H1 (cell line): ENCODE data around the gene DMXL1. TPM values are rescaled to one million over a fixed set of nuclear protein-coding genes. Genes with fewer than 3 reads are reported as not detected.
A peak's percentile ranks its signal among the peaks of the same experiment; 100 is the strongest.

ENCODE experiments used
- CTCF ChIA-PET: fragments of 300-600 bp; sonication (Branson Sonifier 250); formaldehyde crosslinking; loops from one replicate; lab custom pipeline; 2021; ENCODE audit not compliant: partially characterized antibody; lab: Charles Lee
- POLR2A ChIA-PET: fragments of 300-600 bp; sonication (Branson Sonifier 250); formaldehyde crosslinking; loops from one replicate; lab custom pipeline; 2021; ENCODE audit warnings: inconsistent platforms; ENCODE audit not compliant: partially characterized antibody; lab: Charles Lee
- DNase-seq, 2 experiments: peaks; one replicate each; pipeline versions ENCODE4 v3.0.0 to v3.0.0-alpha.2; 2010 to 2022; ENCODE audit warnings: low spot score in 2 of 2, low read depth in 1 of 2, mixed read lengths in 1 of 2
- FAIRE-seq: peaks from 2 replicates; lab custom pipeline; 2011; peaks lifted over from hg19 to GRCh38; lab: Jason Lieb, UNC
- H2AFZ ChIP-seq: 2 replicates; pipeline ENCODE4 v1.8.1; 2012; ENCODE audit warnings: low read length, inconsistent platforms
- H2AK5ac ChIP-seq: 2 replicates; pipeline ENCODE4 v1.6.1; 2013; ENCODE audit warnings: low read depth, low read length
- H2BK120ac ChIP-seq: replicated peaks from 2 replicates; pipeline ENCODE3; 2013; ENCODE audit warnings: low read depth, low read length, inconsistent platforms
- H2BK12ac ChIP-seq: 2 replicates; pipeline ENCODE4 v1.6.1; 2013; ENCODE audit warnings: low read depth, low read length
- H2BK15ac ChIP-seq: 2 replicates; pipeline ENCODE4 v1.6.1; 2013; ENCODE audit warnings: low read length
- H2BK20ac ChIP-seq: 2 replicates; pipeline ENCODE4 v1.6.1; 2013; ENCODE audit warnings: low read length
- H2BK5ac ChIP-seq: 2 replicates; pipeline ENCODE4 v1.6.1; 2013; ENCODE audit warnings: low read depth, low read length
- H3K14ac ChIP-seq: 2 replicates; pipeline ENCODE4 v1.6.1; 2013; ENCODE audit warnings: inconsistent platforms; ENCODE audit not compliant: insufficient read length
- H3K18ac ChIP-seq: 2 replicates; pipeline ENCODE4 v1.6.1; 2013; ENCODE audit warnings: low read length; ENCODE audit errors: extremely low read depth
- H3K23ac ChIP-seq: 2 replicates; pipeline ENCODE4 v1.6.1; 2013; ENCODE audit warnings: inconsistent platforms; ENCODE audit not compliant: insufficient read length
- H3K23me2 ChIP-seq: 2 replicates; pipeline ENCODE4 v1.6.1; 2013; ENCODE audit warnings: low read depth, low read length
- H3K27ac ChIP-seq: 2 replicates; pipeline ENCODE4 v1.6.1; 2011; ENCODE audit warnings: low read depth, low read length, inconsistent platforms
- H3K27me3 ChIP-seq, 4 experiments: replicated peaks in 1 of 4; 1 replicate in 1 of 4; 2 replicates in 3 of 4; pipeline versions ENCODE4 v1.6.1 to v1.8.1; 2011 to 2013; ENCODE audit warnings: low read length in 3 of 4, mild to moderate bottlenecking in 3 of 4, inconsistent platforms in 2 of 4, mixed read lengths in 2 of 4, moderate library complexity in 1 of 4; ENCODE audit not compliant: control insufficient read depth in 3 of 4, insufficient read depth in 3 of 4; ENCODE audit errors: extremely low read depth in 1 of 4
- H3K36me3 ChIP-seq, 4 experiments: 2 replicates each; pipeline versions ENCODE4 v1.6.1 to v1.8.1; 2011 to 2013; ENCODE audit warnings: mild to moderate bottlenecking in 4 of 4, low read length in 3 of 4, moderate library complexity in 2 of 4, control low read depth in 1 of 4, inconsistent platforms in 1 of 4; ENCODE audit not compliant: insufficient read depth in 4 of 4, control insufficient read depth in 2 of 4
- H3K4ac ChIP-seq: replicated peaks from 2 replicates; pipeline ENCODE3; 2013; ENCODE audit warnings: low read length, low read depth, mixed read lengths, inconsistent platforms; ENCODE audit not compliant: insufficient read length
- H3K4me1 ChIP-seq, 4 experiments: replicated peaks in 1 of 4; 1 replicate in 1 of 4; 2 replicates in 3 of 4; pipeline versions ENCODE4 v1.6.1 to v1.8.1; 2011 to 2013; ENCODE audit warnings: low read length in 3 of 4, inconsistent platforms in 2 of 4, mixed read lengths in 1 of 4; ENCODE audit not compliant: insufficient read depth in 4 of 4, control insufficient read depth in 3 of 4
- H3K4me2 ChIP-seq, 2 experiments: 2 replicates each; pipeline versions ENCODE4 v1.6.1 to v1.8.1; 2011 to 2013; ENCODE audit warnings: low read depth in 2 of 2, low read length in 2 of 2, control low read depth in 1 of 2, inconsistent platforms in 1 of 2, mild to moderate bottlenecking in 1 of 2; ENCODE audit not compliant: insufficient read depth in 1 of 2
- H3K4me3 ChIP-seq, 4 experiments: fragments of 200-600, 300-600 bp in 1 of 4; sonication (generic), shearing (Covaris generic), sonication (Bioruptor Twin) in 1 of 4; 2 replicates each; pipeline versions ENCODE4 v1.5.1 to v1.8.1; 2011 to 2016; ENCODE audit warnings: low read length in 4 of 4, low read depth in 3 of 4, control low read depth in 2 of 4, inconsistent platforms in 2 of 4, mild to moderate bottlenecking in 2 of 4, mixed read lengths in 1 of 4, moderate library complexity in 1 of 4; ENCODE audit not compliant: insufficient read depth in 2 of 4; ENCODE audit errors: extremely low read depth in 1 of 4
- H3K56ac ChIP-seq: replicated peaks from 2 replicates; pipeline ENCODE3; 2013; ENCODE audit warnings: low read depth, mild to moderate bottlenecking, mixed read lengths, low read length, inconsistent platforms; ENCODE audit not compliant: insufficient read length
- H3K79me1 ChIP-seq: 2 replicates; pipeline ENCODE4 v1.6.1; 2013; ENCODE audit warnings: low read depth, low read length, control low read depth
- H3K79me2 ChIP-seq, 2 experiments: 2 replicates each; pipeline versions ENCODE4 v1.6.1 to v1.8.1; 2012 to 2013; ENCODE audit warnings: low read length in 2 of 2, mild to moderate bottlenecking in 2 of 2, inconsistent platforms in 1 of 2; ENCODE audit not compliant: insufficient read depth in 2 of 2, control insufficient read depth in 1 of 2
- H3K9ac ChIP-seq, 4 experiments: replicated peaks in 1 of 4; 1 replicate in 1 of 4; 2 replicates in 3 of 4; pipeline versions ENCODE4 v1.6.1 to v1.8.1; 2011 to 2013; ENCODE audit warnings: low read depth in 3 of 4, low read length in 3 of 4, control low read depth in 2 of 4, mild to moderate bottlenecking in 2 of 4, moderate library complexity in 2 of 4, inconsistent platforms in 1 of 4; ENCODE audit errors: extremely low read depth in 1 of 4
- H3K9me3 ChIP-seq, 2 experiments: 2 replicates each; pipeline versions ENCODE4 v1.6.1 to v1.8.1; 2012 to 2013; ENCODE audit warnings: mild to moderate bottlenecking in 2 of 2, moderate library complexity in 2 of 2, control low read depth in 1 of 2, inconsistent platforms in 1 of 2, low read depth in 1 of 2, low read length in 1 of 2, mixed read lengths in 1 of 2; ENCODE audit not compliant: insufficient read depth in 2 of 2
- H4K20me1 ChIP-seq, 2 experiments: replicated peaks in 1 of 2; 2 replicates each; pipeline versions ENCODE3 to v1.8.1; 2011 to 2013; ENCODE audit warnings: inconsistent platforms in 2 of 2, low read length in 2 of 2, mild to moderate bottlenecking in 1 of 2; ENCODE audit not compliant: insufficient read depth in 2 of 2, control insufficient read depth in 1 of 2
- H4K5ac ChIP-seq: 2 replicates; pipeline ENCODE4 v1.6.1; 2013; ENCODE audit warnings: low read length, low read depth, mixed read lengths, inconsistent platforms; ENCODE audit not compliant: insufficient read length
- H4K8ac ChIP-seq: 2 replicates; pipeline ENCODE4 v1.8.0; 2013; ENCODE audit warnings: mild to moderate bottlenecking, moderate library complexity, low read length, inconsistent platforms; ENCODE audit not compliant: insufficient read depth; ENCODE audit errors: extremely low read depth
- H4K91ac ChIP-seq: replicated peaks from 2 replicates; pipeline ENCODE3; 2013; ENCODE audit warnings: low read length, mixed read lengths, inconsistent platforms; ENCODE audit not compliant: insufficient read length
- CEBPB ChIP-seq: IDR thresholded peaks from 2 replicates; pipeline ENCODE4 v1.6.1; 2012; ENCODE audit warnings: low read depth, low read length
- CHD1 ChIP-seq: IDR thresholded peaks from 2 replicates; pipeline ENCODE4 v1.6.1; 2012; ENCODE audit warnings: low read depth, low read length, improper control_type of control experiment
- CREB1 ChIP-seq: IDR thresholded peaks from 2 replicates; pipeline ENCODE4 v1.6.1; 2012; ENCODE audit warnings: inconsistent platforms
- MAFK ChIP-seq: IDR thresholded peaks from 2 replicates; pipeline ENCODE4 v1.6.1; 2012; ENCODE audit warnings: low read depth, mild to moderate bottlenecking, improper control_type of control experiment, low read length
- MAX ChIP-seq: IDR thresholded peaks from 2 replicates; pipeline ENCODE4 v1.6.1; 2012; ENCODE audit warnings: inconsistent platforms
- POLR2A ChIP-seq, 2 experiments: IDR thresholded peaks; 1 replicate in 1 of 2; 2 replicates in 1 of 2; pipeline ENCODE4 v1.6.1; 2011; ENCODE audit warnings: low read depth in 2 of 2, low read length in 2 of 2, mild to moderate bottlenecking in 2 of 2; ENCODE audit errors: control extremely low read depth in 1 of 2
- POLR2AphosphoS5 ChIP-seq: IDR thresholded peaks from 2 replicates; pipeline ENCODE4 v1.6.1; 2011; ENCODE audit warnings: low read depth, low read length
- RBBP5 ChIP-seq: IDR thresholded peaks from 2 replicates; pipeline ENCODE4 v1.7.1; 2012; ENCODE audit warnings: low read depth, mild to moderate bottlenecking, inconsistent platforms, low read length, moderate library complexity, borderline replicate concordance
- SUZ12 ChIP-seq: fragments of 200-600 bp; sonication (generic); IDR thresholded peaks from 2 replicates; pipeline ENCODE4 v1.6.1; 2012; ENCODE audit warnings: mild to moderate bottlenecking, inconsistent platforms, low read length, moderate library complexity, mixed read lengths
- TAF7 ChIP-seq: optimal IDR thresholded peaks from 2 replicates; pipeline ENCODE3; 2011; ENCODE audit warnings: low read depth, mild to moderate bottlenecking, inconsistent platforms, low read length, moderate library complexity, borderline replicate concordance
- WGBS, 2 experiments: shearing (Covaris generic) in 1 of 2; methylation state at CpG; one replicate each; pipeline versions ENCODE4 v1.1.6 to v1.1.7; 2013 to 2015; ENCODE audit warnings: low lambda C conversion rate in 2 of 2, mixed read lengths in 2 of 2, inconsistent platforms in 1 of 2, low coverage in 1 of 2, missing lambda C conversion rate in 1 of 2; ENCODE audit not compliant: insufficient replicate concordance in 2 of 2, insufficient coverage in 1 of 2, insufficient read length in 1 of 2; ENCODE audit errors: extremely low coverage in 1 of 2, missing lambda C conversion rate in 1 of 2; 5-methylcytosine and 5-hydroxymethylcytosine counted together
- long read RNA-seq, 2 experiments: library from RNA in 1 of 2; library from capped mRNA in 1 of 2; stranded (forward); transcript quantifications; one replicate each; pipeline ENCODE4 v2.0.0, GENCODE V29; 2021; ENCODE audit warnings: inconsistent platforms in 1 of 2
- polyA minus RNA-seq, 3 experiments: library from RNA; depleted of rRNA, polyadenylated mRNA; stranded (reverse); fragments of >200 nt; gene quantifications; 1 replicate in 2 of 3; 2 replicates in 1 of 3; pipeline ENCODE4 v1.2.3, GENCODE V29; 2011
- polyA plus RNA-seq, 7 experiments: library from polyadenylated mRNA; depleted of rRNA in 3 of 7; stranded (reverse) in 5 of 7; unstranded in 2 of 7; fragments of >200 nt in 5 of 7; fragments of 200-250 nt in 2 of 7; gene quantifications; 1 replicate in 5 of 7; 2 replicates in 1 of 7; 4 replicates in 1 of 7; pipeline versions ENCODE4 v1.2.1 to v1.2.3, GENCODE V29; 2011 to 2013; ENCODE audit warnings: missing spikeins in 2 of 7, mixed read lengths in 2 of 7
- total RNA-seq: library from RNA; stranded (reverse); fragmentation: NEBNext Ultra II Directional; extraction: Animal tissue kit (Norgen Biotek cat#: 25700); gene quantifications from 2 replicates; pipeline ENCODE4 v1.2.1, GENCODE V29; 2021

DMXL1 gene
- total RNA-seq (43.9 and 44.8 TPM in 2 replicates), polyA plus RNA-seq (2011; rRNA removed) (7.7 and 10.1 TPM in 2 replicates), polyA minus RNA-seq (2011; rRNA and poly(A)+ RNA removed) (56.2 and 78.7 TPM in 2 replicates)
- polyA plus RNA-seq (2011; cell fraction: cytosol; rRNA removed) = 13.5 TPM
- 14.2 TPM for polyA plus RNA-seq (2011; cell fraction: nucleus; rRNA removed)
- polyA plus RNA-seq (2012, experiment 1 of 2) = 12.4 to 20.1 TPM (median 14.3 TPM) in 4 replicates
- 0.81 TPM for polyA plus RNA-seq (2012, experiment 2 of 2)
- polyA plus RNA-seq (2013, experiment 1 of 2) = 17.4 TPM
- 14.7 TPM for polyA plus RNA-seq (2013, experiment 2 of 2)
- 33.1 TPM for polyA minus RNA-seq (2011; cell fraction: cytosol; rRNA and poly(A)+ RNA removed)
- polyA minus RNA-seq (2011; cell fraction: nucleus; rRNA and poly(A)+ RNA removed) = 108 TPM
- long read RNA-seq, experiment 1, partial matches to known transcripts = 16 of 21 reads
- long read RNA-seq, experiment 1, other reads (novel, unspliced or antisense) = 4 of 21 reads
- long read RNA-seq, experiment 2, partial matches to known transcripts = 4 of 9 reads
- long read RNA-seq, experiment 2, other reads (novel, unspliced or antisense) = 4 of 9 reads

GRCh38 chr5:119070828-119071560 is at the start of gene DMXL1:
DMXL1 (plus strand) TSS chr5:119071087; CDS start chr5:119071570, 483 bp downstream.
- DNase-seq (peak; percentile 97 to 98), FAIRE-seq (peak; percentile 92)
- WGBS, 2 experiments = 1% methylated on average over 51 of the region's 68 CpGs; no CpG with 5 or more reads in 1 of the 2 experiments
- H3K14ac ChIP-seq = no peak within 1 kb of the TSS
- no peak within 1 kb of the TSS for H3K23ac ChIP-seq
- H3K4me3 ChIP-seq = peak within 1 kb of the TSS; percentile 78 to 96 (median 85)
- H2BK20ac ChIP-seq = no peak within 1 kb of the TSS
- no peak within 1 kb of the TSS for H2BK15ac ChIP-seq
- H2BK120ac ChIP-seq = peak within 1 kb of the TSS; percentile 83
- peaks cover 6 to 44% of the 10 kb centered on the region in 2 experiments for H3K79me2 ChIP-seq
- H3K4me2 ChIP-seq = peak within 1 kb of the TSS; percentile 85 to 89
- H3K27me3 ChIP-seq = no peaks in the 10 kb centered on the region
- peak within 1 kb of the TSS; percentile 67 for H3K56ac ChIP-seq
- peak within 1 kb of the TSS; percentile 98 for H4K8ac ChIP-seq
- H3K9me3 ChIP-seq = no peaks in the 10 kb centered on the region
- H3K27ac ChIP-seq = peak within 1 kb of the TSS; percentile 84
- peaks cover 0 to 7% (median 2%) of the 10 kb centered on the region in 4 experiments; a peak in 5 of 7 replicates for H3K4me1 ChIP-seq
- H3K18ac ChIP-seq = peak within 1 kb of the TSS; percentile 94
- H4K91ac ChIP-seq = peak within 1 kb of the TSS; percentile 85
- POLR2A ChIA-PET = interaction anchor here (0.9 to 2.4 kb wide), 12 partner anchors 9 to 197 kb away, joined by 3 to 44 read pairs (median 3); no protein-coding TSS in a partner anchor
- peak within 1 kb of the TSS; percentile 86 to 96 (median 92) for H3K9ac ChIP-seq
- CTCF ChIA-PET = interaction anchor here (0.7 to 1.7 kb wide), 3 partner anchors 26 to 185 kb away, joined by 3 read pairs; no protein-coding TSS in a partner anchor
- no peak within 1 kb of the TSS for H3K4ac ChIP-seq
- H2AFZ ChIP-seq = peak within 1 kb of the TSS; percentile 84
- H2BK5ac ChIP-seq = peak within 1 kb of the TSS; percentile 99
- peaks cover 0 to 2% of the 10 kb centered on the region in 2 experiments for H4K20me1 ChIP-seq
- peaks cover 2% of the 10 kb centered on the region; the same call in 1 of the 2 replicates for H3K23me2 ChIP-seq
- no peaks in the 10 kb centered on the region for H3K79me1 ChIP-seq
- peak within 1 kb of the TSS; percentile 94 for H4K5ac ChIP-seq
- H2BK12ac ChIP-seq = peak within 1 kb of the TSS; percentile 80; the same call in 1 of the 2 replicates
- H3K36me3 ChIP-seq = no peaks in the 10 kb centered on the region
- no peak within 1 kb of the TSS for H2AK5ac ChIP-seq
- TF ChIP-seq CHD1 (no peak), CREB1 (peak; percentile 59; the same call in 1 of the 2 replicates), MAX (0 out of 2 replicates have a peak, but pooled peaks have one; percentile 8), POLR2AphosphoS5 (peak; percentile 70), SUZ12 (no peak), RBBP5 (peak; percentile 92), CEBPB (no peak), MAFK (no peak), POLR2A (IDR thresholded peaks at IDR 0.05; ENCODE audit: control extremely low read depth in 1 of 2, low read depth in 2 of 2, low read length in 2 of 2) (peak; percentile 8 to 72), TAF7 (peak; percentile 63)
